ENCODE results near the gene MX1.

DNA sequence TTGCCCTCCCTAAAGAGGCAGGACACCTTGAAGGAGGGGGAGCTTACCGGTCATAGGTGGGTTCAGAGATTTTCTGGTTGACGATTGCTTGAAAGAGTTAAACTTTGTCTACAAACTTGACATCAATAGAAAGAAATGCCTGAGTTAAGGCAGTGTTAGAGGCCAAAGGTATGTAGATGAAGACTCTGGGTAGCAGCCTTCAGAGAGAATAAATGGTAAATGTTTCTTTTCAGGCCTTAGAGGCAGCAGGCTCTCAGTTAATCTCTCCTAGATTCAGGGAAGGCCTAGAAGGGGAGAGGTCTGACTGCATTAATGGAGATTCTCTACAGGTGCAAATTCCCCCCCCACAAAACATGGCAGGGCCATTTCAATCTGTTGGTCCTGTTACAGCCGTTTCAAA, 27.7 kb downstream of the MX1 start:
- TF ChIP-seq, protein P1, sequence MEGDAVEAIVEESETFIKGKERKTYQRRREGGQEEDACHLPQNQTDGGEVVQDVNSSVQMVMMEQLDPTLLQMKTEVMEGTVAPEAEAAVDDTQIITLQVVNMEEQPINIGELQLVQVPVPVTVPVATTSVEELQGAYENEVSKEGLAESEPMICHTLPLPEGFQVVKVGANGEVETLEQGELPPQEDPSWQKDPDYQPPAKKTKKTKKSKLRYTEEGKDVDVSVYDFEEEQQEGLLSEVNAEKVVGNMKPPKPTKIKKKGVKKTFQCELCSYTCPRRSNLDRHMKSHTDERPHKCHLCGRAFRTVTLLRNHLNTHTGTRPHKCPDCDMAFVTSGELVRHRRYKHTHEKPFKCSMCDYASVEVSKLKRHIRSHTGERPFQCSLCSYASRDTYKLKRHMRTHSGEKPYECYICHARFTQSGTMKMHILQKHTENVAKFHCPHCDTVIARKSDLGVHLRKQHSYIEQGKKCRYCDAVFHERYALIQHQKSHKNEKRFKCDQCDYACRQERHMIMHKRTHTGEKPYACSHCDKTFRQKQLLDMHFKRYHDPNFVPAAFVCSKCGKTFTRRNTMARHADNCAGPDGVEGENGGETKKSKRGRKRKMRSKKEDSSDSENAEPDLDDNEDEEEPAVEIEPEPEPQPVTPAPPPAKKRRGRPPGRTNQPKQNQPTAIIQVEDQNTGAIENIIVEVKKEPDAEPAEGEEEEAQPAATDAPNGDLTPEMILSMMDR (IDR thresholded peaks at IDR 0.05; ENCODE audit: low read depth, low read length, missing input control): no peak
- TF ChIP-seq SP1 (IDR thresholded peaks at IDR 0.05): no peak
- TF ChIP-seq, protein P2, sequence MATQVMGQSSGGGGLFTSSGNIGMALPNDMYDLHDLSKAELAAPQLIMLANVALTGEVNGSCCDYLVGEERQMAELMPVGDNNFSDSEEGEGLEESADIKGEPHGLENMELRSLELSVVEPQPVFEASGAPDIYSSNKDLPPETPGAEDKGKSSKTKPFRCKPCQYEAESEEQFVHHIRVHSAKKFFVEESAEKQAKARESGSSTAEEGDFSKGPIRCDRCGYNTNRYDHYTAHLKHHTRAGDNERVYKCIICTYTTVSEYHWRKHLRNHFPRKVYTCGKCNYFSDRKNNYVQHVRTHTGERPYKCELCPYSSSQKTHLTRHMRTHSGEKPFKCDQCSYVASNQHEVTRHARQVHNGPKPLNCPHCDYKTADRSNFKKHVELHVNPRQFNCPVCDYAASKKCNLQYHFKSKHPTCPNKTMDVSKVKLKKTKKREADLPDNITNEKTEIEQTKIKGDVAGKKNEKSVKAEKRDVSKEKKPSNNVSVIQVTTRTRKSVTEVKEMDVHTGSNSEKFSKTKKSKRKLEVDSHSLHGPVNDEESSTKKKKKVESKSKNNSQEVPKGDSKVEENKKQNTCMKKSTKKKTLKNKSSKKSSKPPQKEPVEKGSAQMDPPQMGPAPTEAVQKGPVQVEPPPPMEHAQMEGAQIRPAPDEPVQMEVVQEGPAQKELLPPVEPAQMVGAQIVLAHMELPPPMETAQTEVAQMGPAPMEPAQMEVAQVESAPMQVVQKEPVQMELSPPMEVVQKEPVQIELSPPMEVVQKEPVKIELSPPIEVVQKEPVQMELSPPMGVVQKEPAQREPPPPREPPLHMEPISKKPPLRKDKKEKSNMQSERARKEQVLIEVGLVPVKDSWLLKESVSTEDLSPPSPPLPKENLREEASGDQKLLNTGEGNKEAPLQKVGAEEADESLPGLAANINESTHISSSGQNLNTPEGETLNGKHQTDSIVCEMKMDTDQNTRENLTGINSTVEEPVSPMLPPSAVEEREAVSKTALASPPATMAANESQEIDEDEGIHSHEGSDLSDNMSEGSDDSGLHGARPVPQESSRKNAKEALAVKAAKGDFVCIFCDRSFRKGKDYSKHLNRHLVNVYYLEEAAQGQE (IDR thresholded peaks at IDR 0.05): no peak
- TF ChIP-seq GABPA (IDR thresholded peaks at IDR 0.05 in 1 of 2, conservative IDR thresholded peaks at IDR 0.05 in 1 of 2): no peak
- TF ChIP-seq, protein P3, sequence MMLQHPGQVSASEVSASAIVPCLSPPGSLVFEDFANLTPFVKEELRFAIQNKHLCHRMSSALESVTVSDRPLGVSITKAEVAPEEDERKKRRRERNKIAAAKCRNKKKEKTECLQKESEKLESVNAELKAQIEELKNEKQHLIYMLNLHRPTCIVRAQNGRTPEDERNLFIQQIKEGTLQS (IDR thresholded peaks at IDR 0.05): no peak
- TF ChIP-seq RXRA (IDR thresholded peaks at IDR 0.05): no peak
- TF ChIP-seq, protein P4, sequence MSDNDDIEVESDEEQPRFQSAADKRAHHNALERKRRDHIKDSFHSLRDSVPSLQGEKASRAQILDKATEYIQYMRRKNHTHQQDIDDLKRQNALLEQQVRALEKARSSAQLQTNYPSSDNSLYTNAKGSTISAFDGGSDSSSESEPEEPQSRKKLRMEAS (IDR thresholded peaks at IDR 0.05): no peak
- TF ChIP-seq TAF1 (conservative IDR thresholded peaks at IDR 0.05): no peak
- no peak for TF ChIP-seq JUND (IDR thresholded peaks at IDR 0.05)
- TF ChIP-seq YY1 (IDR thresholded peaks at IDR 0.05): no peak
- TF ChIP-seq, protein P5, sequence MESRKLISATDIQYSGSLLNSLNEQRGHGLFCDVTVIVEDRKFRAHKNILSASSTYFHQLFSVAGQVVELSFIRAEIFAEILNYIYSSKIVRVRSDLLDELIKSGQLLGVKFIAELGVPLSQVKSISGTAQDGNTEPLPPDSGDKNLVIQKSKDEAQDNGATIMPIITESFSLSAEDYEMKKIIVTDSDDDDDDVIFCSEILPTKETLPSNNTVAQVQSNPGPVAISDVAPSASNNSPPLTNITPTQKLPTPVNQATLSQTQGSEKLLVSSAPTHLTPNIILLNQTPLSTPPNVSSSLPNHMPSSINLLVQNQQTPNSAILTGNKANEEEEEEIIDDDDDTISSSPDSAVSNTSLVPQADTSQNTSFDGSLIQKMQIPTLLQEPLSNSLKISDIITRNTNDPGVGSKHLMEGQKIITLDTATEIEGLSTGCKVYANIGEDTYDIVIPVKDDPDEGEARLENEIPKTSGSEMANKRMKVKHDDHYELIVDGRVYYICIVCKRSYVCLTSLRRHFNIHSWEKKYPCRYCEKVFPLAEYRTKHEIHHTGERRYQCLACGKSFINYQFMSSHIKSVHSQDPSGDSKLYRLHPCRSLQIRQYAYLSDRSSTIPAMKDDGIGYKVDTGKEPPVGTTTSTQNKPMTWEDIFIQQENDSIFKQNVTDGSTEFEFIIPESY (IDR thresholded peaks at IDR 0.05): no peak
- no peak for TF ChIP-seq RAD21 (IDR thresholded peaks at IDR 0.05)
- TF ChIP-seq EGR1 (IDR thresholded peaks at IDR 0.05; ENCODE audit: low read depth in 2 of 2): no peak
